GM18858 (cell line): ENCODE results near the gene KAZN.

Source experiments
- ATAC-seq: cut with Tn5 transposase; IDR thresholded peaks from one replicate; pipeline ENCODE4 v1.9.1; 2021; ENCODE audit not compliant: unreplicated experiment

KAZN gene

DNA sequence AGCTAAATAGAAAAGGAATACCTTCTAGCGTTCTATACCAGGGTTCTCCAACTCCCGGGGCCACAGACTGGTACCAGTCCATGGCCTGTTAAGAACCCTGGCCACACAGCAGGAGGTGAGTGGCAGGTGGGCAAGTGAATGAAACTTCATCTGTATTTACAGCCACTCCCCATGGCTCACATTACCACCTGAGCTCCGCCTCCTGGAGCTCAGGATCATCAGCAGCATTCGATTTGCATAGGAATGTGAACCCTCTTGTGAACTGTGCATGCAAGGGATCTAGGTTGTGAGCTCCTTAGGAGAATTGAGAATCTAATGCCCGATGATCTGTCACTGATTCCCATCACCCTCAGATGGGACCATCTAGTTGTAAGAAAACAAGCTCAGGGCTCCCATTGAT is 107.3 kb downstream of the KAZN start:
- ATAC-seq, result no peak

DNA sequence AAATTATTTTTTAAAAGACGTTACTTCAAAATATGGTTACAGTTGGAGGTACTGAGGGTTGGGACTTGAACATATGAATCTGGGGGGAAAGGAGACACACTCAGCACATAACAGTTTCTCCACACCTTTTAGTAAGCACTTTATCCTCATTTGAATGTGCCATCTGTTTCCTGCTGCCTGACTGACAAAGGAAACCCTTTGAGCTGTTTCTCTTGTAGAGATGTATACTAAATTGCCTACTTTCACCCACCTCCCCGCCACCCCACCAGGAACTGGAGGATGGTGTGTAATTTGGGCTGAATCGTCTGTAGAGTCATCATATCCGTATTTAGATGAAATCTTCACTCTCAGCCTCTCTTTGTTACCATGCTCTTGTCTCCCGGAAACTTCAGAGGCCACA is 108.1 kb downstream of the KAZN start:
- no peak for ATAC-seq

- no peak for ATAC-seq
Measured at GRCh38 chr1:14707531-14708445, 109.3 kb downstream of the KAZN start.

- ATAC-seq, result no peak
Measured at GRCh38 chr1:14710331-14710730, 111.8 kb downstream of the KAZN start.

DNA sequence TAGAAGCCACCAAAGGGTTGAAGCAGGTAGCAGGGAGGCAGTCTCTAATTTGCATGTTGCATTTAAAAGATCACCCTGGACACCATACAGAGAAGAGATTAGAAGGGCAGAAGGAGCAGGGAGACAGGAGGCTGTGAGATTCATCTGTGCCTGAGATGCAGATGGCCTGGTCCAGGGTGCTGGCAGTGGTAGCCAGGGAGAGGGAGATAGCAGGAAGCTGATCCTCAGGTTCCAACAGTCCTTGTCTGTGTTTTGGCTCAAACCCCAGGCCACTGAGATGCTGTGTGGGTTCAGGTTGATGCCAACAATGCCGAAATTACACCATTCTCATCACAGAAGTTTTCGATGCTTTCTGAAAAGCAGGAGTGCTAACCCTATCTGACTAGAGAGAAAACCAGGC is 113.7 kb downstream of the KAZN start:
- ATAC-seq, result no peak

DNA sequence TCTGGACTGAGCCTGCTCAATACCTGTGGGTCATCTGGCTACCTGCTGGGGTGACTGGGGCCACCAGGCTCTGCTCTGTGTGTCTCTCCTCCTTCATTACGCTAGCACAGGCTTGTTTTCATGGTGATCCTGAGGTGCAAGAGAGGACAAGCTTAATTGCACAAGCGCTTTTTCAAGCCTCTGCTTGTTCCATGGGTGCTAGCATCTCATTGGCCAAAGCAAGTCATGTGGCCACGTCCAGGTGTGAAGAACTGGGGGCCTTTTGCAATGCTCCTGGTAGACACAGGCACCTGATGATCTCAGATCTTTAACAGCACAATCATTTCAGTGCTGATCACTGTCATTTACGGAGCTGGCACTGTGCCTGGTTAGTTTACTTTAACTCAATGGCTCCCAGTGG is 114.6 kb downstream of the KAZN start:
- ATAC-seq, result no peak

DNA sequence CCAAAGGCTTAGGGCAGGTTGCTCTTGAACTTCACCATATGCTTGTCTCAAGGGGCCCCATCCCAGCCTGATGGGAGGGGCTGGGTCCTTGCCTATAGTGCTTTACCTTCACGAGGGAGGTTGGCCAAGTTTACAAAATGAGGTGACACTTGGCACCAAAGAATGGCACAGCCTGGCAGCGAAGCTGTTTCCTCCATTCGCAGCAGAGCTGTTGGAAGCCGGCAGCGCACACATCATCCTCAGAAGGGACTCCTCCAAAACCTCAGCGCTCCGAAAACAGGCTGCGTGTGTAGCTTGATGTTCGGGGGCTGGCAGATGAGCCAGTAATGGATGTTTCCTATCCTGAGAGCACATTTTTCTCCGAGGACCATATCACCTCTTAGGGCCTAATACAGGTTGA is 116.8 kb downstream of the KAZN start:
- no peak for ATAC-seq

- ATAC-seq, result no peak
Measured at GRCh38 chr1:14715802-14716201, 117.3 kb downstream of the KAZN start.

- no peak for ATAC-seq
Measured at GRCh38 chr1:14716474-14716873, 118.0 kb downstream of the KAZN start.

- no peak for ATAC-seq
Measured at GRCh38 chr1:14718476-14718875, 120.0 kb downstream of the KAZN start.

GRCh38 chr1:14723401-14723800 is 124.9 kb downstream of the KAZN start:
- no peak for ATAC-seq

DNA sequence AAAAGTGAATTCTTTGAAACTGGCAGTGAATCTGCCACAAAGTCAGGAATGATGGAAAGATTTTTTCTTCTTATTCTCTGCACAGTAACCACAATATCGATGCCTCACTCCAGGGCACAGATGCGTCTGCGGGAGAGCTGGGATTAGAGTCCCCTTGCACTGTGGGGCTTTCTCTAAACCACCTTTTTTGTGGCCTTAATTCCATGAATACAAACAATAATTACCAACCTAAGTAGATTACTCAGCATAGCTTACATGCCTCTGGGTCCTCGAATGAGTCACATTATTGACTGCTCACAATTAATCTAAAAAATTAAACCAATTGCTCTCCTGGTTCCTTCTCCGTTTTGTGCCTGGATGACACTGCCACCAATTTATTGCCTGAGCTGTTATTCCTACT is 125.8 kb downstream of the KAZN start:
- no peak for ATAC-seq

GRCh38 chr1:14724678-14725077 is 126.2 kb downstream of the KAZN start:
- ATAC-seq, result no peak

- no peak for ATAC-seq
Measured at GRCh38 chr1:14725238-14725637, 126.8 kb downstream of the KAZN start.

- no peak for ATAC-seq
Measured at GRCh38 chr1:14725695-14726094, 127.2 kb downstream of the KAZN start.

DNA sequence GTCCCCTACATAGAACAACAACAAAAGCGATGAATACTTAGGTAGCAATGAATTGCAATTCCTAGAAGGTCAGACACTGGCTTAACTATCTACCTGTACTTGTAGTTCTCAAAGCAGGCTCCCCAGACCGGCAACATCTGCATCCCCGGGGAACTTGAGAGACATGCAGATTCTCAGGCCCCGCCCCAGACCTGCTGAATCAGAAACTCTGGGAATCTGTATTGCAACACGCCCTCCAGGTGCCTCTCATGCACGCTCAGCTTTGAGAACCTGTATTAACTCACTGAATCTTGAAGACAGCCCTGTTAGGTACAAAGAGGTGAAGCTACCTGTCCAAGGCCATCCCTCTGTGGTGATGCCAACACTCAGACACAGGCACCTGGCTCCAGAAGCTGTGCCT is 128.1 kb downstream of the KAZN start:
- no peak for ATAC-seq

DNA sequence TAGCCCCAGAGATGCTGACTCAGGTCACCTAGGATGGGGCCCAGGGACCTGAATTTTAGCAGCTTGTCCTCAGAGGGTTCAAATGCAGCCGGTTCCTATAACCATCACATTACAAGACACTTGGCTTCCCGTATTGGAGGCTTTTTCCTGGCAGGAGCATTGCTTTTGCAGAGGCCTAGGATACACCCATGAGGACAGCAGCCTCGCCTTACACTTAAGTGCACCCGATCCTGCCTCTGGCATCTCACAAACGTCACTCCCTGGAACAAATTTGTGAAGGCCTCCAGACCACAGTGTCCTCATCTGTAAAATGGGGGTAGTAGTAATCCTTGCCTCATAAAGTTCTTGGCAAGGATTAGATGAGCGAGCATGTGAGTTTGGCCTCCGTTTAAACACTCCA is 130.0 kb downstream of the KAZN start:
- ATAC-seq, result no peak

GRCh38 chr1:14732728-14733047 is 134.2 kb downstream of the KAZN start:
- no peak for ATAC-seq

- ATAC-seq, result no peak
Measured at GRCh38 chr1:14733048-14733778, 134.7 kb downstream of the KAZN start.

GRCh38 chr1:14733779-14734140 is 135.3 kb downstream of the KAZN start:
- no peak for ATAC-seq

GRCh38 chr1:14735841-14736240 is 137.4 kb downstream of the KAZN start:
- no peak for ATAC-seq

DNA sequence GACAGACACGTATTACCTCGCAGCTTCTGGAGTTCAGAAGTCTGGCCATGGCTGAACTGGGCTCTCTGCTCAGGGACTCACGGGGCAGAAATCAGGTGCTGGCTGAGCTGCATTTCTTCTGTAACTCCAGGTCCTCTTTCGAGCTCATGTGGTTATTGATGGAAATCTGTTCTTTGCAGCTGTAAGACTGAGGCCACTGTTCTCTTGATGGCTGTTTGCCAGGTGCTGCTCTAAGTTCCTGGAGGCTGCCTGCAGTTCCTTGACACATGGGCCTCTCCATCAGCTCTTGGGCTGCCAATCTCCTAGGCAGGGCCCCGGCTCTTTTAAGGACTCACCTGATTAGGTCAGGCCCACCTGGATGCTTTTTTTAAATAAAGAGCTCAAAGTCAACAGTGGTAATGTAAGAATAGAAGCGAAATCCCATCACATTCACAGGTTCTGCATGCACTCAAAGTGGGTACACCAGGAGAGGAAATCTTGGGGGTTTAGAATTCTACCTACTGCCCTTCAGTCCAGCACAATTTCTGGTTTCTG is 139.1 kb downstream of the KAZN start:
- ATAC-seq, result no peak
